GDM1 (cell line): ENCODE data around the gene TIMM22.

Source experiments
- DNase-seq: peaks from one replicate; lab custom pipeline; 2025; lab: John Stamatoyannopoulos, UW

TIMM22 gene

DNA sequence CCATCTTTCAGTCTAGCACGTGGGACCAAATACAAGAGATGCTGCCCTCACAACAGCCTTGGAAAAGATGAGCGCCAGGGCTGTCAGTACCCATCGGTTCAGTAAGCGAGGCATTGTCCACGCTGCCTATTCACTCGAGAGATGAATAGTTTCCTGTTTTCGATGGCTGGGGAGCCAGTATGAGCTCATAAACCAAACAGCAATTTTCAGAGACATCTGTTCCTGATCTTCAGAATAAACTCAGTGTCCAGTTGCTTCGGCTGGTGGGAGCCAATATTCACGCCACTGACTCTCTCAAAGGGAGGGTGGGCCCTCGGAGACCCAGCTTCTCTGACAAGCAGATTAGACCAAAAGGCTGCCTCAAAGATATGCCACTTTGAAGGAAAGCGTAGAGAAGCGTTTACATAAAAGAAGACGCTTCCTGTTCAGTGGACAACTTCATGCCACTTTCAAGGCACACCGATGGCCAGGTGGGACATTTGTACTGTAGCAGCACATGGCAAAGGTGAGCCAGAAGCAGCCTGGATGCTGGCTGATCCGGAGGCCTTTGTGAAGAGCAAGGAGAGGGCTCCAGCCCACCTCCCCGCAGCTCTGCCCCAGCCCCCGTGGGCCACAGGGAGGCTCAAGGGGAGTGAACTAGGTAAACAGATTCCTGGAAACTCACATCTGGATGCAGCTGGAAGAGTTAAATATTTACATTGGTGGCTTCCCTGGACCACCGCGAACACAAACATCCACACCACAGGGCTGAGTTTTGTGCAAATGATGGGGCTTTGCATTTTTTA is 6.0 kb downstream of the TIMM22 start:
- no peak for DNase-seq

DNA sequence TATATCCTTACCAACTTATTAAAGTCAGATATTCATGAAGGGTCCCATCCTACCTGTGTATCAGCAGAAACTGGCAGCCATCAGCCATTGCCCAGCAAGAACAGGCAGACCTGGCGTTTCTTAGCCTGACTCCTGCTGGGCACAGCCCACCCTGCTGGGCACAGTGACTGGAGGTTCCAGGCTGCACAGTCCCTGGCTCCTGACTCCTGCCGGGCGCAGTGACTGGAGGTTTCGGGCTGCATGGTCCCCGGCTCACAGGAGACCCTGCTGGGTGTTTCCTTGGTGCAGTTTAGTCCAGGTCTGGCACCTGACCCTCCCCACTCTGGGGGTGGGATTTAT is 6.7 kb downstream of the TIMM22 start:
- DNase-seq, result no peak

DNA sequence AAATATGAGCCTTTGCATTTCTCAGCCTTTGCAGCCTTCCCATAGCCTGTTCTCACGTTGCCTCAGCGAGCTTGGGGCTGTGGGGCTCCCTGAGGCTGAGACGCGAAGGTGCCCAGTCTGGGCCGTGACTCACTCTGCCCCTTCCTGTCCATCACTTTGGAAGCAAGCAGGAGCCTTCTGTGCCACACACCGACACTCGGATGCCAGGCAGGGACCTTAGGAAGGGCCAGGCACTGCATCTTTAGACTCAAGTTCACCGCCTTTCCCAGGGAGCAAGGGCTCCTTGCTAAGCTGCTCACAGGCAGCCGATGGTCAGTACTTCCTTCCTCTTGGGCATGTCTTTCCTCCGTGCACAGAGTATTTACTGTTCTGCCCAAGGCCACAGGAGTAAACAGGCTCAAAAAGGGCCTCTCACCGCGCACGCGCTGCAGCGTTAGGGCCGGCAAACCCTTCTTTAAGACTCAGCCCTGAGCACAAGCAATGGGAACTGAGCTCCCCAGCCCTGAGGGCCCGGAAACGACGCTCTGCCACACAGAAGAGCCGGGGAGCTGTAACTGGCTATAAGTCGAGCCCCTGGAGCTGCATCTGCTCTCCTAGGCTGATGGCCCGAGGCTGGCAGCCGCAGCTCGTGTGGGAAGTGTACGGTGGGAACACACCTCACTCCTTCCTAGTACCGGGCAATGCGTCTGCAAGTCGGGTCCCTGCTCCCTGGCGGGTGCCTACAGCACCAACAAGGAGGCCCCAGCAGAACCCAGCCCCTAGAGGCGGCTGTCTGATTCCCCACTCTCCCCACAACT is 7.2 kb downstream of the TIMM22 start:
- DNase-seq, result no peak

DNA sequence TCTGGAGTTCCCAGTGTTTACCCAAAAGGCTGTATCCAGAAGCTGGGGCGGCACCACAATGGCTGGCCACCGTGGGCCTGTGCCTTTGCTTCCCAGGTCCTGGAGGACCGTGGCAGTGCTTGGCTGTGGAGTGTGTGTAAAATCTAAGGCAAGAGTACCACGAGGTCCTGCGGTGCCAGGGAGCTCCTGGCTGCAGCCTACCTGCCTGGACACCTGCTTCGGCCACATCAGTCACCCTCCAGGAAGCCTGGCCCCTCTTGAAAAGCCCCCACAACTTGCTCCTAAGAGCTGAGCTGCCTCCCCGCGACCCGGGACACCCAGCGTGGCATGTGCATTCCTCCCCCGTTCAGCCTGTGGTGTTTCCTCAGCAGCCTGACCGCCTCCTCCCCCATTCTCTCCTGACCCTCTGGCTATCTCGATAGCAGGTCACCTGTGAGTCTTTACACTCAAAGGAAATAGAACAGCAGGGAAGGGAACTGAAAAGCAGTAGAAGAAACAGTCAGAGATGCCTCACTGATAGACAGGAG is 7.9 kb downstream of the TIMM22 start:
- DNase-seq, result no peak

GRCh38 chr17:1005361-1005946 is 8.5 kb downstream of the TIMM22 start:
- DNase-seq, result no peak

- no peak for DNase-seq
These were observed 9.1 kb downstream of the TIMM22 start for GRCh38 chr17:1006054-1006453.

- no peak for DNase-seq
These were observed 10.5 kb downstream of the TIMM22 start for GRCh38 chr17:1007310-1008007.

- DNase-seq, result no peak
These were observed 11.3 kb downstream of the TIMM22 start for GRCh38 chr17:1008008-1008761.

DNA sequence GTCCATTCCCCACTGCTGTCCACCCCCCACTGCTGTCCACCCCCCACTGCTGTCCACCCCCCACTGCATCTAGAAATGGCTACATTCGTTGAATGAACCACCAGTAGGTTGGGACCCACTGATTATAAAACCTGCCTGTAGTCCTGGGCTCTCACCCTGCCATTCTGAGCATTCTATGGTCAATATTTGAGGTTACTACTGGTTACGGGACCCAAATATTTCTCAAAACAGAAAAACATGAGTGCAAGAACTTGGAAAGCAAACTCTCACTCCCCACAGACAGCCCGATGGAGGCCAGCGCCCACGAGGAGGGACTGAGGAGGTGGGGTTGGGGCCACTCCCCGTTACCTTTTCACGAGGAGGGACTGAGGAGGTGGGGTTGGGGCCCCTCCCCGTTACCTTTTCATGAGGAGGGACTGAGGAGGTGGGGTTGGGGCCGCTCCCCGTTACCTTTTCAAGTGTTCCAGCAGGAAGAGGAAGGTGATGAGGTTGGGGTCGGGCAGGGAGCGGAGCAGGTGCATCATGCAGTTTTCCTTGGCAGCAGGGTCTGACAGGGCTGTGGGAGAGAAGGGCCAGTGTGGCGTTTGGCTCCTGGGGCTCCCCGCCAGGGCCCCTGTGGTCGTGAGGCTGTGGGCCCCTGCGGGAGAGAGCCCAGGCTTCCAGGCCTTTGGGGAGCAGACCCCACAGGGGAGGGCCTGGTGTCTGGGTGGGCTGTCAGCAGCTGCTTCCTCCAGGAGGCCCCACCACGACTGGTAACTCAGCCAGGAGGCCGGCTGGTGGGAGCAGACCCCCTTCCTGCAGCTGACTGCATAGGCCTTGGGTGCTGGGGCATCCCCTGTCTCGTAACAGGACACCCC is 12.5 kb downstream of the TIMM22 start:
- DNase-seq, result no peak

GRCh38 chr17:1010086-1010450 is 13.1 kb downstream of the TIMM22 start:
- no peak for DNase-seq

DNA sequence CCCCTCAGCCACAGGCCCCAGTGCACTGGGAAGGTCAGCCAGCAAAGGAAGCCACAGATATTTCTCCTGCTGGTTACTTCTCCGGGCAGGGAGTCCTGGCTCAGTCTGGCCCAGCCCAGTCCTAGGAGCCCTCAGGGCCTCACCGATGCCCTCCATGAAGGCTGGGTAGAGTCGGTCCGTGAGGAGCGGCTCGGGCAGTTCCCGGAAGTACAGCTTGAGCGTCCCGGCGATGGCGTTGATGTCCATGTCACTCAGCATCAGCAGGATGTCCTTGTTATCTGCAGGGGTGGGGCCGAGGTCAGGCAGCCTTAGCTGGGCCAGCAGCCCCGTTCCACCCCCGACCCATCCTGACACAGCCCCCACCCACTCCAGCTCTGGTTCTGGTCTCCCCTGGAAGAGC is 13.7 kb downstream of the TIMM22 start:
- no peak for DNase-seq

DNA sequence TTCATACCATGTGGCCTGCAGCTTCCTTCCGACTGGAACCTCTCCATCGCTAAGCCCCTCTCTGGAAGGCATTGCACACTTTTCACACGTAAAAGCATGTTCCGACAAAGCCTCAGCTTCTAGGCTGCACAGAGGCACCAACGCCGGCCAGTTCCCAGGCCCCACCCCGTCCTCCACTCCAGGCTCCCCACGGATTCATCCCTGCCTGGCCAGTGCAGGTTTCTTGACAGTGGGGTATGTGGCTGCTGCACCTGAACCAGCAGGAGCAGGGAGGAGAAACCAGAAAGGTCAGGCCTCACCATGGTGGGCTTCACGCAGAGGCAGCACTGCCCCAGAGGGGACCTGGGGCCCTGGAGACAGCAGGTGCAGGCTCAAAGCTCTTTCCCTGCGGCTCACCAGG is 14.2 kb downstream of the TIMM22 start:
- DNase-seq, result no peak

DNA sequence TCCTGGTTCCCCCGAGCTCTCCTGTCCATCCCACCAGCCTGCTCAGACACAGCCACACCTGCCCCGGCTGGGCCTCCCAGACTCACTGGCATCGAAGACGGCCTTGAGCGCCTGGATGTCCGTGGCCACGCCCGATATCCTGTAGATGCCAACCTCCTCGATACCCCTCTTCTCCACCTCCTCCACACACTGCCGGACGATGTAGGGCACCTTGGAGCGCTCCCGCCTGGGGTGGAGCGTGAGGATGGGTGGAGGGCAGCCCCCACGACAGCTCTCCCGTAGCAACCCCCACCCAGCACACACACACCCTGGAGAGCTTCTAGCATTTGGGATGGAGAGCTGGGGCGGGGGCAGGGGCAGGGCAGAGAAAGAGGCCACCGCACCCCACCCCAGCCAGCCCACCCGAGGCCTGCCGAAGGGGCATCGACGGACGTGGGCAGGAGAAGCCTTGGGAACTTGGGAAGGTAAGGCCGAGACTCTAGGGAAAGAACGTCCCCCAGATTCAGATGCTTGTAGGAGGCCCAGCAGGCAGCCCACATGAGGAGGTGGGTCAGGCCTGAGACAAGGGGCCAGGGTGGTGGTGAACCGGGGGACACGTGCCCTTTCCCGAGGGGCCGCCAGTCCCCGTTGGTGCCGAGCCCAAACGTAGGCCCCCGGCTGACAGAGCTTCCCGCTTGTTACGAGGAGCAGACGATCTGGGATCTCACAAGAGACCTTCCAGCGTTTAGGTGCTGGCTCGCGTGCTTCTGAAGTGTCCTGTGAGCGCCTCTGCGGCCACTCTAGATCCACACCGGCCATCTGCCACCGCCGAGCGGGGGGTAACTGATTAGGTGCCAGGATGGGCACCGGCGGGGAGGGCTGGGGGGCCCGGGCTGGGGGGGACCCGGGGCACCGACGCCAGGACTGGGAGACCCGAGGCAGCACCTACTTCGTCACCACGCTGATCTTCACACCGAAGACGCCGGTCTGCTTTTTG is 15.1 kb downstream of the TIMM22 start:
- no peak for DNase-seq

DNA sequence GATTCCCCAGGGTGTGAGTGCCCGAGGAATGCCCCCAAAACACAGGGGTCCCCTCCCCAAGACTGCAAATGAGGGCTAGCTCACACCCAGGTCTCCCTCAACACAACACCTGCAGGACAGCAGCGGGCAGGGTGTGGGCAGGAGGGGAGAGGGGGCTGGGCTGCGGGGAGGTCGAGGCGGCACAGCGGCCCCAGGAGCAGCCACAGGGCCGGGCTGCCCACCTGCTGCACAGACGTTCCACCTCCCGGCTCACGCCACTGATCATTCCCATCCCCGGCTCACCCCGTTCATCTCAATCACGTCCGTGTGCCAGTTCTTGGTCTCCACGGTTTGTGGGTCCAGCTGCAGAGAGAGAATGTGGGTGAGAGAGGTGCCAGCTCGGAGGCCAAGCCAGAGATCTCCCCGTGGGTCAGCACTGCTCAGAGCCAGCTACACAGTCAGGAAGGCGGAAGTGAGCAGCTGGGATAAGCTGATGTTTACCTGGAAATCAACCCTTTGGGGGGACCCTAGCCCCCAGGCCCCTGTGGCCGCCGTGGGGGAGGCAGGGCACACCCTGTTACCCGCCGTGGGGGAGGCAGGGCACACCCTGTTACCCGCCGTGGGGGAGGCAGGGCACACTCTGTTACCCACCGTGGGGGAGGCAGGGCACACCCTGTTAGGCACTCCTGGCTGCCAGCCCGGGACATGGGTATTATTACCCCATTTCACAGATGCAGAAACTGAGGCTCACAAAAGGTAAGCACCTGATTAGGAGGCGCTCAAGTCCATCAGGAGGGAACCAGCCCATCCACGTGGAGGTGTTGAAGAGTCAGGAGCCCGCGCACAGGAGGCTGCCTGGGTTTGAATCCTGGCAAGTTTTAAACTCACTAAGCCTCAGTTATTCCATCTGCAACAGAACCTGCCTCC is 16.1 kb downstream of the TIMM22 start:
- DNase-seq, result no peak

- no peak for DNase-seq
These were observed 16.8 kb downstream of the TIMM22 start for GRCh38 chr17:1013729-1014090.

- no peak for DNase-seq
These were observed 21.6 kb downstream of the TIMM22 start for GRCh38 chr17:1018547-1018946.

- DNase-seq, result no peak
These were observed 22.5 kb downstream of the TIMM22 start for GRCh38 chr17:1019451-1019850.

GRCh38 chr17:1021147-1021546 is 24.2 kb downstream of the TIMM22 start:
- no peak for DNase-seq
